Measurements from ENCODE around the gene ATP6V1B1. TPM values are rescaled to one million over a fixed set of nuclear protein-coding genes. Genes with fewer than 3 reads are reported as not detected.

ATP6V1B1 gene
- total RNA-seq, 1 donor from 2014 or later: not detected

DNA sequence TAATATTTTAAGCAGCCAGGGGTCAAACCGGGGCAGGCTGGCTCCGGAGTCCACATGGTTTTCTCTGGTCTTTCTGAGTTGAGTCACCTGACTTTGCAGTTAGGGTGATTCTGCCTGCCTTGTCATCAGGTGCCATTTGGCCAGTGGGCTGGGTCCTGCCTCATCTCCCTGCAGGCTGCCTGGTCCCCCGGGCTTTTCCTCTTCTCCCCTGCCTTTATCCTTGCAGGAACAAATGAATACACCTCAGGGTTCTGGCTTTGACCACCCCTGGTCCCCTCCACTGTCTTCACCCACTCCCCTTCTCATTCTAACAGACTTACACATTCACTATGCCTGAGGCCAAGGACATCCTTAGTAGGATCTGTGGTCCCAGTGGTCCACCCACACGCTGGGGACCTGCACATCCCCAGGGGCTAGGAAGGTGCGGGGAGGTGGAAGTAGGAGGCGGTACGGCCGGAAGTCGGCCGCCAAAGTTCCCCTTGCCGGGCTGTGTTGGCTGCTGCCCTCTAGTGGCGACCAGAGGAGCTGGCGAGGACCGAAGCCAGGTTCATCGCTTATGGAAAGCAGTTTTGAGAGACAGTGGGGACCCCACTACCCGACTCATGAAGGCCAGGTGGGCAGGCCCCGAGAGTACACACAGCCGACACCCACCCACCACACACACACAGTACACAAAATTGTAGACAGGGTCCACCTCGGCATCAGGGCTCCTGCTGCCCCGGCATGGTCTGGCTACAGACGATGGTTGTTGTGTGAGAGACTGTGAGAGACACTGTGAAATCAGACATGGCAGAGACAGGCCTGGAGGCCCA, 65.3 kb downstream of the ATP6V1B1 start:
- no peak for TF ChIP-seq POLR2A (IDR thresholded peaks at IDR 0.05)
- TF ChIP-seq, protein P1, sequence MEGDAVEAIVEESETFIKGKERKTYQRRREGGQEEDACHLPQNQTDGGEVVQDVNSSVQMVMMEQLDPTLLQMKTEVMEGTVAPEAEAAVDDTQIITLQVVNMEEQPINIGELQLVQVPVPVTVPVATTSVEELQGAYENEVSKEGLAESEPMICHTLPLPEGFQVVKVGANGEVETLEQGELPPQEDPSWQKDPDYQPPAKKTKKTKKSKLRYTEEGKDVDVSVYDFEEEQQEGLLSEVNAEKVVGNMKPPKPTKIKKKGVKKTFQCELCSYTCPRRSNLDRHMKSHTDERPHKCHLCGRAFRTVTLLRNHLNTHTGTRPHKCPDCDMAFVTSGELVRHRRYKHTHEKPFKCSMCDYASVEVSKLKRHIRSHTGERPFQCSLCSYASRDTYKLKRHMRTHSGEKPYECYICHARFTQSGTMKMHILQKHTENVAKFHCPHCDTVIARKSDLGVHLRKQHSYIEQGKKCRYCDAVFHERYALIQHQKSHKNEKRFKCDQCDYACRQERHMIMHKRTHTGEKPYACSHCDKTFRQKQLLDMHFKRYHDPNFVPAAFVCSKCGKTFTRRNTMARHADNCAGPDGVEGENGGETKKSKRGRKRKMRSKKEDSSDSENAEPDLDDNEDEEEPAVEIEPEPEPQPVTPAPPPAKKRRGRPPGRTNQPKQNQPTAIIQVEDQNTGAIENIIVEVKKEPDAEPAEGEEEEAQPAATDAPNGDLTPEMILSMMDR (IDR thresholded peaks at IDR 0.05): peak; percentile 70 to 82 (median 77)
- peak in 1 of 2 donors; percentile 85 for DNase-seq (ENCODE audit: extremely low spot score in 2 of 2)
- no peaks in the 10 kb centered on the region for H3K36me3 ChIP-seq
- no peaks in the 10 kb centered on the region for H3K9me3 ChIP-seq
- H3K4me1 ChIP-seq: peaks cover 8% of the 10 kb centered on the region
- H3K27ac ChIP-seq: no peak overlapping the region
- intact Hi-C loops (cut with DNase I): loop anchor here (5.0 kb wide), 1 partner anchor 34 kb away; no protein-coding TSS in a partner anchor
- H3K4me3 ChIP-seq: peak overlapping the region in 1 of 2 donors; percentile 35
- no peaks in the 10 kb centered on the region for H3K27me3 ChIP-seq

DNA sequence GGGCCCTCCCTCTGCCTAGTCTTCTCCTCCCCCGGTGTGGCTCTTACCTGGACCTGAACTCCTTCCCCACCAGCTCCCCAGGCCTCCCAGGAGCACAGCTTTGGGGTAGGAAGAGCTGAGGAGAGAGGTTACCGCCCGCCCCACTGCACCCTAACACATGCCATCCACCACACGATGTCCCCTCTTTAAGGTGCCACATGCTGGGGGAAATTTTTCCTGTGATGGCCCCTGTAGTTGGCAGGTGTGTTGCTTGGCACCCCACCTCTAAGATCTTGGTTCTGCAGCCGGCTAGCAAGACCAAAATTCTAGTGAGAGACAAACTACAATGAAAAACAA, 65.9 kb downstream of the ATP6V1B1 start:
- intact Hi-C loops (cut with DNase I): loop anchor here (5.0 kb wide), 1 partner anchor 34 kb away; no protein-coding TSS in a partner anchor
- no peak for DNase-seq (ENCODE audit: extremely low spot score in 2 of 2)
- Histone ChIP-seq H3K36me3 (no peaks in the 10 kb centered on the region), H3K27me3 (no peaks in the 10 kb centered on the region), H3K4me1 (peaks cover 7% of the 10 kb centered on the region), H3K27ac (no peak overlapping the region), H3K4me3 (no peak overlapping the region), H3K9me3 (no peaks in the 10 kb centered on the region)
- TF ChIP-seq POLR2A (IDR thresholded peaks at IDR 0.05) (no peak), POLR2AphosphoS5 (IDR thresholded peaks at IDR 0.05; ENCODE audit: insufficient read depth in 1 of 2, low read depth in 1 of 2) (no peak)
- TF ChIP-seq, protein P1 (IDR thresholded peaks at IDR 0.05): no peak

DNA sequence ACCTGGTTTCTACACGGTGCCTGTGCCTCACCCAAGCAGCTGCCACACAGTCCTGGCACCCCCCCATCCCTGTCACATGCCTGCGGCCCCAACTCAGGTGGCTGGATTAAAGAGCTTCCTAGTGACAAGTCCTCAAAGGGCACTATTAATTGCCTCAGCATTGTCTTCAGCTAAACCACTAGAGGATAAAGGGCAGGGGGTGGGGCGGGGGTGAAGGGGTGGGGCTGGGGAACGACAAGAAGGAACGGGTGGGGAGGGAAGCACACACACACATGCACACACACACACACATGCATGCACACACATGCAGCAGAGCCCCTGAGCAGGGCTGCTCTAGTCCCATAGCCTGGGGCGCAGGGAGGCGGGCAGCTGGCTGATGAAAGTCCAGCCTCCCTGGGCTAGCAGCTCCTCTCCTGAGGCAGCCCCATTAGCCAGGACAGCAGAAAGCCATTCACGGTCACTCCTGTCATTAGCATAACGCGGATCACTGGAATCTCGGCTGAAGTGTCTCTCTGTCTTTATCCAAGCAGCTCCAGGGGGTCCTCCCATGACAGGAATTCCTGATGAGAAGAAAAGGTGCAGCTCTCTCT, 66.4 kb downstream of the ATP6V1B1 start:
- Histone ChIP-seq H3K4me3 (no peak overlapping the region), H3K27ac (no peak overlapping the region), H3K9me3 (no peaks in the 10 kb centered on the region), H3K27me3 (no peaks in the 10 kb centered on the region), H3K36me3 (no peaks in the 10 kb centered on the region), H3K4me1 (peaks cover 7% of the 10 kb centered on the region)
- DNase-seq (ENCODE audit: extremely low spot score in 2 of 2): no peak
- TF ChIP-seq, protein P1 (IDR thresholded peaks at IDR 0.05): no peak
- no peak for TF ChIP-seq POLR2A (IDR thresholded peaks at IDR 0.05)
- no peak for TF ChIP-seq POLR2AphosphoS5 (IDR thresholded peaks at IDR 0.05; ENCODE audit: insufficient read depth in 1 of 2, low read depth in 1 of 2)
- intact Hi-C loops (cut with DNase I): loop anchor here (5.0 kb wide), 1 partner anchor 35 kb away; no protein-coding TSS in a partner anchor

DNA sequence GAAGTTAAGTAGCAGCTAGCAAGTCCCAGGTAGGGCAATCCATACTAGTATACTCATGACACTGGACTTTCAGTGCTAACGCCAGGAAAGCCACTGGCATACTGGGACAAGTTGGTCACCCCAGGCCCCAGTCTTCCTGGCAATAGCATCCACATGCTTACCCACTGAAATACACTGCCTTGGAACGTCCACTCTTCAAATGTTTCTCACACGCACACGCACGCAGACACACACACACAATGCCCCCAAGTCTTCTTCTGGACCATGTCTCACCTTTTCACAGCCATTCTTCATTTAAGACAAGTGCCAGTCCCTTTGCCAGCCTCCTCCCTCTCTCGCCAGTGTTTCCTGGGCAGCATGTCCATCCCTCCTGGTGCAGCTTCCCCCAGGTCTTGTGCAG, 67.7 kb downstream of the ATP6V1B1 start:
- H3K4me3 ChIP-seq: no peak overlapping the region
- intact Hi-C loops (cut with DNase I): loop anchor here (5.0 kb wide), 1 partner anchor 36 kb away; no protein-coding TSS in a partner anchor

More for the DNA sequence above, 67.7 kb downstream of the ATP6V1B1 start:
- DNase-seq (ENCODE audit: extremely low spot score in 2 of 2): no peak
- TF ChIP-seq POLR2AphosphoS5 (IDR thresholded peaks at IDR 0.05; ENCODE audit: insufficient read depth in 1 of 2, low read depth in 1 of 2) (no peak), POLR2A (IDR thresholded peaks at IDR 0.05) (no peak)
- TF ChIP-seq, protein P1 (IDR thresholded peaks at IDR 0.05): no peak
- Histone ChIP-seq H3K27ac (no peak overlapping the region), H3K27me3 (no peaks in the 10 kb centered on the region), H3K36me3 (no peaks in the 10 kb centered on the region), H3K9me3 (no peaks in the 10 kb centered on the region), H3K4me1 (peaks cover 7% of the 10 kb centered on the region)
